Left ventricle myocardium inferior (tissue), 1 donor: ENCODE results near the gene SLC34A1. TPM values are rescaled to one million over a fixed set of nuclear protein-coding genes. Genes with fewer than 3 reads are reported as not detected.
"Not testable (repeated sequence)": the region's sequence is repeated elsewhere in the genome, so short reads cannot be mapped to it uniquely, and the experiment has no call there.

Source experiments
- DNase-seq: peaks from one replicate; pipeline ENCODE4 v3.0.0-alpha.2; 2020
- H3K27ac ChIP-seq: fragments of 200-600 bp; replicated peaks from 2 replicates; pipeline ENCODE4 v1.8.0; 2021
- H3K27me3 ChIP-seq: fragments of 200-600 bp; 2 replicates; pipeline ENCODE4 v1.8.0; 2021; ENCODE audit warnings: low read depth
- H3K36me3 ChIP-seq: fragments of 200-600 bp; 2 replicates; pipeline ENCODE4 v1.8.0; 2021
- H3K4me1 ChIP-seq: fragments of 200-600 bp; 2 replicates; pipeline ENCODE4 v1.8.0; 2021
- H3K4me3 ChIP-seq: fragments of 200-600 bp; 2 replicates; pipeline ENCODE4 v1.8.0; 2021; ENCODE audit warnings: mild to moderate bottlenecking, moderate library complexity
- H3K9me3 ChIP-seq: fragments of 200-600 bp; replicated peaks from 2 replicates; pipeline ENCODE4 v1.8.0; 2021
- CTCF ChIP-seq: fragments of 200-600 bp; IDR thresholded peaks from 2 replicates; pipeline ENCODE4 v1.8.0; 2021; ENCODE audit warnings: antibody characterized with exemption, mild to moderate bottlenecking, borderline replicate concordance
- intact Hi-C: fragments of 100-400 bp; cut with micrococcal nuclease; formaldehyde crosslinking; loops from one replicate; pipeline ENCODE4 v1.11.0; 2022
- total RNA-seq: library from RNA; stranded (reverse); fragmentation: NEBNext Ultra II Directional; extraction: Animal tissue kit (Norgen Biotek cat#: 25700); gene quantifications from one replicate; pipeline ENCODE4 v1.2.1, GENCODE V29; 2021
- donor health status: DM: no; HTN: yes; CAD: no; lungs with severe emphysema.

SLC34A1 gene
- total RNA-seq, 1 donor from 2014 or later = not detected

- Histone ChIP-seq H3K36me3 (no peaks in the 10 kb centered on the region), H3K4me1 (peaks cover 8% of the 10 kb centered on the region), H3K27me3 (peaks cover 75% of the 10 kb centered on the region), H3K27ac (no peak within 1 kb of the TSS), H3K4me3 (no peak within 1 kb of the TSS), H3K9me3 (no peaks in the 10 kb centered on the region)
- intact Hi-C loops = no loop called here
- TF ChIP-seq CTCF = no peak
- no peak for DNase-seq
Observed at GRCh38 chr5:177409043-177409801, 25.0 kb downstream of the SLC34A1 start, which contains the start of gene F12. Gene F12 (minus strand): TSS chr5:177409564. CDS start chr5:177409527, 37 bp downstream.

GRCh38 chr5:177410575-177410974 lies 26.3 kb downstream of the SLC34A1 start:
- H3K9me3 ChIP-seq = no peaks in the 10 kb centered on the region
- no peak for TF ChIP-seq CTCF
- no peaks in the 10 kb centered on the region for H3K36me3 ChIP-seq
- no peaks in the 10 kb centered on the region for H3K4me1 ChIP-seq
- H3K4me3 ChIP-seq = no peak overlapping the region
- no peak for DNase-seq
- H3K27me3 ChIP-seq = peaks cover 64% of the 10 kb centered on the region
- intact Hi-C loops = no loop called here
- H3K27ac ChIP-seq = no peak overlapping the region

- intact Hi-C loops = no loop called here
- H3K4me3 ChIP-seq = no peak overlapping the region
- H3K4me1 ChIP-seq = no peaks in the 10 kb centered on the region
- no peak for TF ChIP-seq CTCF
- H3K27ac ChIP-seq = no peak overlapping the region
- no peak for DNase-seq
- H3K36me3 ChIP-seq = no peaks in the 10 kb centered on the region
- H3K9me3 ChIP-seq = no peaks in the 10 kb centered on the region
- H3K27me3 ChIP-seq = peaks cover 42% of the 10 kb centered on the region
Observed at GRCh38 chr5:177412603-177413233, 28.5 kb downstream of the SLC34A1 start.

GRCh38 chr5:177414481-177414880 lies 30.2 kb downstream of the SLC34A1 start:
- DNase-seq = no peak
- no peaks in the 10 kb centered on the region for H3K4me1 ChIP-seq
- no peaks in the 10 kb centered on the region for H3K36me3 ChIP-seq
- no peak overlapping the region for H3K27ac ChIP-seq
- intact Hi-C loops = no loop called here
- no peak overlapping the region for H3K4me3 ChIP-seq
- H3K9me3 ChIP-seq = no peaks in the 10 kb centered on the region
- peaks cover 36% of the 10 kb centered on the region for H3K27me3 ChIP-seq
- TF ChIP-seq CTCF = no peak

- H3K4me1 ChIP-seq, H3K36me3 ChIP-seq, H3K27ac ChIP-seq, H3K4me3 ChIP-seq, intact Hi-C loops, DNase-seq, H3K9me3 ChIP-seq: not testable (repeated sequence)
- H3K27me3 ChIP-seq = peaks cover 35% of the 10 kb centered on the region
Observed at GRCh38 chr5:177417081-177417480, 32.8 kb downstream of the SLC34A1 start.

GRCh38 chr5:177419046-177419445 lies 34.8 kb downstream of the SLC34A1 start:
- peaks cover 22% of the 10 kb centered on the region for H3K27me3 ChIP-seq

GRCh38 chr5:177420472-177420871 lies 36.2 kb downstream of the SLC34A1 start:
- H3K4me1 ChIP-seq, H3K27ac ChIP-seq, H3K9me3 ChIP-seq, H3K36me3 ChIP-seq, DNase-seq, H3K4me3 ChIP-seq, intact Hi-C loops: not testable (repeated sequence)
- H3K27me3 ChIP-seq = peaks cover 18% of the 10 kb centered on the region

More at GRCh38 chr5:177419046-177419445, 34.8 kb downstream of the SLC34A1 start:
- no peak overlapping the region for H3K27ac ChIP-seq
- intact Hi-C loops = no loop called here
- H3K4me1 ChIP-seq = no peaks in the 10 kb centered on the region
- DNase-seq = no peak
- no peaks in the 10 kb centered on the region for H3K9me3 ChIP-seq
- no peak overlapping the region for H3K4me3 ChIP-seq
- no peak for TF ChIP-seq CTCF
- no peaks in the 10 kb centered on the region for H3K36me3 ChIP-seq
